GM23248 (cell line): ENCODE results near the gene KAZN. TPM values are rescaled to one million over a fixed set of nuclear protein-coding genes. Genes with fewer than 3 reads are reported as not detected.

Source experiments
- DNase-seq: peaks from one replicate; pipeline ENCODE4 v3.0.0-alpha.2; 2015
- H2AFZ ChIP-seq: fragments of 200-600 bp; sonication (generic); 2 replicates; pipeline ENCODE4 v1.6.1; 2016; ENCODE audit warnings: antibody characterized with exemption
- H3F3A ChIP-seq: fragments of 200-600 bp; sonication (generic); 2 replicates; pipeline ENCODE4 v1.6.1; 2016; ENCODE audit warnings: mild to moderate bottlenecking, antibody characterized with exemption, mixed run types; ENCODE audit not compliant: insufficient read depth
- H3K27ac ChIP-seq: fragments of 200-600 bp; sonication (generic); 2 replicates; pipeline ENCODE4 v1.5.1; 2016; ENCODE audit warnings: mild to moderate bottlenecking
- H3K27me3 ChIP-seq: fragments of 200-600 bp; sonication (generic); replicated peaks from 2 replicates; pipeline ENCODE4 v1.6.1; 2016; ENCODE audit warnings: mild to moderate bottlenecking; ENCODE audit not compliant: insufficient read depth
- H3K36me3 ChIP-seq: fragments of 200-600 bp; sonication (generic); 2 replicates; pipeline ENCODE4 v1.6.1; 2016; ENCODE audit warnings: low read depth, mild to moderate bottlenecking
- H3K4me1 ChIP-seq: fragments of 200-600 bp; sonication (generic); 2 replicates; pipeline ENCODE4 v1.6.1; 2016; ENCODE audit warnings: mild to moderate bottlenecking; ENCODE audit not compliant: insufficient read depth
- H3K4me2 ChIP-seq: fragments of 200-600 bp; sonication (generic); one replicate; pipeline ENCODE4 v1.6.1; 2016; ENCODE audit warnings: mild to moderate bottlenecking; ENCODE audit not compliant: unreplicated experiment
- H3K4me3 ChIP-seq: fragments of 200-600 bp; sonication (generic); 2 replicates; pipeline ENCODE4 v1.5.1; 2016; ENCODE audit warnings: mild to moderate bottlenecking
- H3K79me2 ChIP-seq: fragments of 200-600 bp; sonication (generic); 2 replicates; pipeline ENCODE4 v1.6.1; 2016; ENCODE audit warnings: mild to moderate bottlenecking; ENCODE audit not compliant: insufficient read depth
- H3K9ac ChIP-seq: fragments of 200-600 bp; sonication (generic); 2 replicates; pipeline ENCODE4 v1.6.1; 2016; ENCODE audit warnings: mild to moderate bottlenecking
- H3K9me2 ChIP-seq: fragments of 200-600 bp; sonication (generic); 2 replicates; pipeline ENCODE4 v1.6.1; 2016; ENCODE audit warnings: mixed run types, mild to moderate bottlenecking, moderate library complexity; ENCODE audit not compliant: insufficient read depth
- H3K9me3 ChIP-seq: fragments of 200-600 bp; sonication (generic); one replicate; pipeline ENCODE4 v1.6.1; 2017; ENCODE audit warnings: low read depth
- H4K20me1 ChIP-seq: fragments of 200-600 bp; sonication (generic); 2 replicates; pipeline ENCODE4 v1.6.0; 2016; ENCODE audit not compliant: insufficient read depth
- EZH2 ChIP-seq: fragments of 200-600 bp; sonication (generic); IDR thresholded peaks from 2 replicates; pipeline ENCODE4 v1.6.1; 2018; ENCODE audit warnings: antibody characterized with exemption, mild to moderate bottlenecking; ENCODE audit not compliant: insufficient read depth, poor library complexity, severe bottlenecking
- EZH2phosphoT487 ChIP-seq: fragments of 200-600 bp; sonication (generic); IDR thresholded peaks from 2 replicates; pipeline ENCODE4 v1.6.1; 2018; ENCODE audit warnings: antibody characterized with exemption, moderate library complexity, mild to moderate bottlenecking, low read depth; ENCODE audit not compliant: insufficient read depth
- WGBS, 2 experiments: methylation state at CpG; one replicate each; pipeline ENCODE4 v1.1.6; 2015 to 2017; ENCODE audit warnings: low lambda C conversion rate in 2 of 2, low coverage in 1 of 2; ENCODE audit errors: missing lambda C conversion rate in 2 of 2; 5-methylcytosine and 5-hydroxymethylcytosine counted together
- in situ Hi-C: fragments of 300-500 bp; cut with MboI; formaldehyde crosslinking; loops from 2 replicates; pipeline ENCODE4 v1.15.0; 2020
- polyA plus RNA-seq: library from polyadenylated mRNA; unstranded; fragments of >200 nt; fragmentation: Nextera tagmentation; extraction: Ambion mirVana; gene quantifications from 2 replicates; pipeline ENCODE4 v1.2.1, GENCODE V29; 2016
- total RNA-seq: library from RNA; depleted of rRNA; stranded (reverse); fragments of >200 nt; shearing (Covaris generic); gene quantifications from 2 replicates; pipeline ENCODE4 v1.2.3, GENCODE V29; 2014

KAZN gene
- total and polyA plus RNA-seq, 2 experiments from 2014 or later: 4.9 to 7.2 TPM

DNA sequence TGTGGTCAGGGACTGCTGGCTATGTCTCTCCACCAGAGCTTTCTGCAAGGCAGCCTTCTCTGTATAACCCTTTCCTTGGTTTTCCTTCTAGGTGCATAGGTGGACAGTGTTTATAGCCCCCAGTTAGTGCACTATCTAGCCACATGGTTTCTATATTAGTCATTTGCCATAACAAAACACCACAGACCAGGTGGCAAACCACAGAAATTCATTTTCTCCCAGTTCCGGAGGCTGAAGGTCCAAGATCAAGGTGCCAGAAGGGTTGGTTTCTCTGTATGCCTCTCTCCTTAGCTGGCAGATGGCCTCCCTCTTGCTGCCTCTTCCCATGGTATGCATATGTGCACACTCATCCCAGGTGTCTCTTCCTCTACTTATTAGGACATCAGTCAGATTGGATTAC is 106.4 kb downstream of the KAZN start:
- H3K79me2 ChIP-seq: no peaks in the 10 kb centered on the region
- H3K4me2 ChIP-seq: no peak overlapping the region
- DNase-seq: no peak
- H3K27ac ChIP-seq: no peak overlapping the region
- no peaks in the 10 kb centered on the region for H4K20me1 ChIP-seq
- H3K9ac ChIP-seq: no peak overlapping the region
- TF ChIP-seq EZH2 (no peak), EZH2phosphoT487 (no peak)
- H3F3A ChIP-seq: no peaks in the 10 kb centered on the region
- H3K4me3 ChIP-seq: no peak overlapping the region
- 67 to 76% methylated on average over 1 of the region's 1 CpG for WGBS, 2 experiments
- H3K9me2 ChIP-seq: no peaks in the 10 kb centered on the region
- H2AFZ ChIP-seq: no peak overlapping the region
- no peaks in the 10 kb centered on the region for H3K9me3 ChIP-seq
- in situ Hi-C loops: no loop called here
- H3K36me3 ChIP-seq: no peaks in the 10 kb centered on the region
- no peaks in the 10 kb centered on the region for H3K4me1 ChIP-seq
- H3K27me3 ChIP-seq: peaks cover 5% of the 10 kb centered on the region; the same call in 1 of the 2 replicates

DNA sequence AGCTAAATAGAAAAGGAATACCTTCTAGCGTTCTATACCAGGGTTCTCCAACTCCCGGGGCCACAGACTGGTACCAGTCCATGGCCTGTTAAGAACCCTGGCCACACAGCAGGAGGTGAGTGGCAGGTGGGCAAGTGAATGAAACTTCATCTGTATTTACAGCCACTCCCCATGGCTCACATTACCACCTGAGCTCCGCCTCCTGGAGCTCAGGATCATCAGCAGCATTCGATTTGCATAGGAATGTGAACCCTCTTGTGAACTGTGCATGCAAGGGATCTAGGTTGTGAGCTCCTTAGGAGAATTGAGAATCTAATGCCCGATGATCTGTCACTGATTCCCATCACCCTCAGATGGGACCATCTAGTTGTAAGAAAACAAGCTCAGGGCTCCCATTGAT is 107.3 kb downstream of the KAZN start:
- Histone ChIP-seq H2AFZ (no peak overlapping the region), H3K27ac (no peak overlapping the region), H3K36me3 (no peaks in the 10 kb centered on the region), H3K4me2 (no peak overlapping the region), H4K20me1 (no peaks in the 10 kb centered on the region), H3K9ac (no peak overlapping the region), H3K4me3 (no peak overlapping the region), H3K9me3 (no peaks in the 10 kb centered on the region), H3K79me2 (no peaks in the 10 kb centered on the region), H3K9me2 (no peaks in the 10 kb centered on the region), H3F3A (no peaks in the 10 kb centered on the region), H3K27me3 (0 out of 2 replicates have a peak, but pooled peaks cover 5% of the 10 kb centered on the region), H3K4me1 (no peaks in the 10 kb centered on the region)
- in situ Hi-C loops: no loop called here
- no peak for TF ChIP-seq EZH2
- DNase-seq: no peak
- 69 to 71% methylated on average over 5 of the region's 5 CpGs for WGBS, 2 experiments

DNA sequence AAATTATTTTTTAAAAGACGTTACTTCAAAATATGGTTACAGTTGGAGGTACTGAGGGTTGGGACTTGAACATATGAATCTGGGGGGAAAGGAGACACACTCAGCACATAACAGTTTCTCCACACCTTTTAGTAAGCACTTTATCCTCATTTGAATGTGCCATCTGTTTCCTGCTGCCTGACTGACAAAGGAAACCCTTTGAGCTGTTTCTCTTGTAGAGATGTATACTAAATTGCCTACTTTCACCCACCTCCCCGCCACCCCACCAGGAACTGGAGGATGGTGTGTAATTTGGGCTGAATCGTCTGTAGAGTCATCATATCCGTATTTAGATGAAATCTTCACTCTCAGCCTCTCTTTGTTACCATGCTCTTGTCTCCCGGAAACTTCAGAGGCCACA is 108.1 kb downstream of the KAZN start:
- in situ Hi-C loops: no loop called here
- no peaks in the 10 kb centered on the region for H4K20me1 ChIP-seq
- WGBS, 2 experiments: 48% methylated on average over 5 of the region's 5 CpGs

DNA sequence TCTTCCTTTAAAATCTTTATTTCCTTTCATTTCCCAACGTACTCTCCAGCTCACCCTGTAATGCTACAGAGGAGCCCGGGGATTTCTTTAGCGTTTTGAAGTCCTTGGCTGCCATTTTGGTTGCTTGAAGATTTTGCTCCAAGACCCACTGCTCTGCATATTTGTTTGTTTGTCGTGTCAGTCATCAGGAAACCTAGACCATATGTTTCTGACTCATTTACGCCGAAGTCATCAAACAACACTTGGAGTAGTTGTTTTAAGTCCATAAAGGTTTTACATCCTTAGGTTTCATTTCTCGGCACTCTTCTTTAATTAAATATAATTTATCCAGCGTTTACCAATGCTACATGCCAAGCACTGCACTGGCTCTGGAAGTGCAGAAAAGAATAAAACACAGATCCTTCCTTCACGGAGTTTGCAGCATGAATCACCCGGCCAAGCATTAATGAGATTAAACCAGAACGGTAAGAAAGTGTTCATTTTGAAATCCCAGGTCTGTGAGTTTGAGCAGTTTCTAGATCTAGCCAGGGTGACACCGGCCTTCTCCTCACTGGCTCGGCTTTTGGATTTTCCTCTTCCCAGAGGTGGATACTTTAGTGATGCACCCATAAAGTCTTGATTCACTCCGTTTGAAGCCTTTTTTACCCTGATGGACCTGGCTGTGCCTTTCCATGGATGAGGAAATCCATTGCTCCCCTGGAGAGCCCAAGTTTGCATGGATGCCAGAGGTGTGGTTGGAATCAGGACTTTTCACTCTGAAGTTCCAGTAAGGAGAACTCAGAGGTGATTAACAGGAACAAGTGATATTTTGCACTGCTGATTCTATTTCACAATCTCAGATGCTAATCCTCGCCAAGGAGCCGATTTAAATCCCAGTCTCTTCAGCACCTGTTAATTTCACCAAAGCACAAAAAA is 109.3 kb downstream of the KAZN start:
- WGBS, 2 experiments: 40% methylated on average over 16 of the region's 16 CpGs
- no peak for DNase-seq
- H3K4me2 ChIP-seq: no peak overlapping the region

More for the DNA sequence above, 108.1 kb downstream of the KAZN start:
- Histone ChIP-seq H3K79me2 (no peaks in the 10 kb centered on the region), H3K9me2 (no peaks in the 10 kb centered on the region), H3K36me3 (no peaks in the 10 kb centered on the region), H3K4me2 (no peak overlapping the region), H2AFZ (no peak overlapping the region), H3K27ac (no peak overlapping the region), H3K4me1 (no peaks in the 10 kb centered on the region), H3K4me3 (no peak overlapping the region), H3K9me3 (no peaks in the 10 kb centered on the region), H3F3A (no peaks in the 10 kb centered on the region), H3K27me3 (0 out of 2 replicates have a peak, but pooled peaks cover 5% of the 10 kb centered on the region), H3K9ac (no peak overlapping the region)
- TF ChIP-seq EZH2: no peak
- TF ChIP-seq EZH2phosphoT487: no peak
- no peak for DNase-seq

More for the DNA sequence above, 109.3 kb downstream of the KAZN start:
- no peak overlapping the region for H3K4me3 ChIP-seq
- 0 out of 2 replicates have a peak, but pooled peaks cover 5% of the 10 kb centered on the region for H3K27me3 ChIP-seq
- no peaks in the 10 kb centered on the region for H3F3A ChIP-seq
- H4K20me1 ChIP-seq: no peaks in the 10 kb centered on the region
- H2AFZ ChIP-seq: no peak overlapping the region
- no peak overlapping the region for H3K9ac ChIP-seq
- no peaks in the 10 kb centered on the region for H3K9me2 ChIP-seq
- in situ Hi-C loops: no loop called here
- H3K79me2 ChIP-seq: no peaks in the 10 kb centered on the region
- TF ChIP-seq EZH2 (no peak), EZH2phosphoT487 (no peak)
- H3K4me1 ChIP-seq: no peaks in the 10 kb centered on the region
- H3K9me3 ChIP-seq: no peaks in the 10 kb centered on the region
- no peak overlapping the region for H3K27ac ChIP-seq
- H3K36me3 ChIP-seq: no peaks in the 10 kb centered on the region
